GM23338 (cell line): Measurements from ENCODE around the gene CELSR1. TPM values are rescaled to one million over a fixed set of nuclear protein-coding genes. Genes with fewer than 3 reads are reported as not detected.

Experiments
- ATAC-seq: fragments of 200-7000 bp; cut with Tn5 transposase; 3 replicates; pipeline ENCODE4 v1.9.1; 2020
- DNase-seq: peaks from one replicate; pipeline ENCODE4 v3.0.0-alpha.2; 2015; ENCODE audit warnings: low spot score
- H2AFZ ChIP-seq: fragments of 200-600 bp; sonication (generic); 2 replicates; pipeline ENCODE4 v1.8.0; 2016; ENCODE audit warnings: antibody characterized with exemption, mild to moderate bottlenecking, moderate library complexity
- H3F3A ChIP-seq: fragments of 200-600 bp; sonication (generic); replicated peaks from 2 replicates; pipeline ENCODE4 v1.8.0; 2017; ENCODE audit warnings: antibody characterized with exemption, mixed run types, low read depth
- H3K27ac ChIP-seq: fragments of 200-600 bp; sonication (generic); 2 replicates; pipeline ENCODE4 v1.6.1; 2016; ENCODE audit warnings: low read depth
- H3K27me3 ChIP-seq: fragments of 200-600 bp; sonication (generic); 2 replicates; pipeline ENCODE4 v1.8.0; 2016; ENCODE audit warnings: mild to moderate bottlenecking, mixed run types, moderate library complexity; ENCODE audit not compliant: insufficient read depth
- H3K36me3 ChIP-seq: fragments of 200-600 bp; sonication (generic); 2 replicates; pipeline ENCODE4 v1.8.0; 2016; ENCODE audit warnings: mild to moderate bottlenecking; ENCODE audit not compliant: insufficient read depth
- H3K4me1 ChIP-seq: fragments of 200-600 bp; sonication (generic); 2 replicates; pipeline ENCODE4 v1.8.0; 2016; ENCODE audit warnings: mild to moderate bottlenecking, moderate library complexity; ENCODE audit not compliant: insufficient read depth
- H3K4me2 ChIP-seq: fragments of 200-600 bp; sonication (generic); 2 replicates; pipeline ENCODE4 v1.7.1; 2017; ENCODE audit warnings: mixed run types
- H3K4me3 ChIP-seq: fragments of 200-600 bp; sonication (generic); 2 replicates; pipeline ENCODE4 v1.6.1; 2016; ENCODE audit warnings: mixed run types
- H3K79me2 ChIP-seq: fragments of 200-600 bp; sonication (generic); replicated peaks from 2 replicates; pipeline ENCODE4 v1.8.0; 2017; ENCODE audit warnings: mild to moderate bottlenecking; ENCODE audit not compliant: insufficient read depth
- H3K9me2 ChIP-seq: fragments of 200-600 bp; sonication (generic); 2 replicates; pipeline ENCODE4 v1.8.0; 2017; ENCODE audit not compliant: insufficient read depth
- H4K20me1 ChIP-seq: fragments of 200-600 bp; sonication (generic); replicated peaks from 2 replicates; pipeline ENCODE4 v1.8.0; 2017; ENCODE audit warnings: mild to moderate bottlenecking; ENCODE audit not compliant: insufficient read depth
- H3K27ac Mint-ChIP-seq: 2 replicates; pipeline ENCODE4 v1.8.0; 2020; ENCODE audit warnings: inconsistent platforms, mild to moderate bottlenecking, moderate library complexity, mixed read lengths
- H3K27me3 Mint-ChIP-seq: 3 replicates; pipeline ENCODE4 v1.8.0; 2022; ENCODE audit warnings: low read depth, mild to moderate bottlenecking, moderate library complexity, mixed read lengths, inconsistent platforms; ENCODE audit not compliant: insufficient read depth, poor library complexity
- H3K36me3 Mint-ChIP-seq: 3 replicates; pipeline ENCODE4 v1.8.0; 2021; ENCODE audit warnings: low read depth, mild to moderate bottlenecking, inconsistent platforms, moderate library complexity, mixed read lengths
- H3K4me1 Mint-ChIP-seq: 3 replicates; pipeline ENCODE4 v1.8.0; 2020; ENCODE audit warnings: mild to moderate bottlenecking, inconsistent platforms, mixed read lengths
- H3K4me3 Mint-ChIP-seq: 3 replicates; pipeline ENCODE4 v1.8.0; 2021; ENCODE audit warnings: moderate library complexity, mild to moderate bottlenecking, inconsistent platforms, mixed read lengths
- H3K9me3 Mint-ChIP-seq: 3 replicates; pipeline ENCODE4 v1.8.0; 2020; ENCODE audit warnings: moderate library complexity, mild to moderate bottlenecking, inconsistent platforms, mixed read lengths
- CREB1 ChIP-seq: fragments of 250-450 bp; sonication (Bioruptor Pico); IDR thresholded peaks from 2 replicates; pipeline ENCODE4 v1.5.0; 2020; ENCODE audit warnings: low read depth, mild to moderate bottlenecking, moderate library complexity
- EZH2 ChIP-seq: fragments of 200-600 bp; sonication (generic); IDR thresholded peaks from one replicate; pipeline ENCODE4 v1.8.0; 2017; ENCODE audit warnings: antibody characterized with exemption, mild to moderate bottlenecking, low read depth; ENCODE audit not compliant: unreplicated experiment
- EZH2phosphoT487 ChIP-seq: fragments of 200-600 bp; sonication (generic); IDR thresholded peaks from one replicate; pipeline ENCODE4 v1.8.1; 2018; ENCODE audit warnings: antibody characterized with exemption; ENCODE audit not compliant: unreplicated experiment
- JUNB ChIP-seq: IDR thresholded peaks from one replicate; pipeline ENCODE4 v1.6.1; 2016; ENCODE audit warnings: antibody characterized with exemption; ENCODE audit not compliant: unreplicated experiment
- NANOG ChIP-seq: IDR thresholded peaks from 2 replicates; pipeline ENCODE4 v1.6.1; 2016; ENCODE audit warnings: antibody characterized with exemption, borderline replicate concordance
- STAT1 ChIP-seq: IDR thresholded peaks from one replicate; pipeline ENCODE4 v1.6.1; 2016; ENCODE audit warnings: antibody characterized with exemption; ENCODE audit not compliant: unreplicated experiment
- ZNF114 ChIP-seq: fragments of 250-450 bp; sonication (Bioruptor Pico); IDR thresholded peaks from 2 replicates; pipeline ENCODE4 v1.5.0; 2020; ENCODE audit warnings: mild to moderate bottlenecking, moderate library complexity
- ZNF331 ChIP-seq: fragments of 250-450 bp; sonication (Bioruptor Pico); IDR thresholded peaks from 2 replicates; pipeline ENCODE4 v1.5.0; 2020; ENCODE audit warnings: low read depth, mild to moderate bottlenecking, moderate library complexity
- polyA plus RNA-seq: library from polyadenylated mRNA; unstranded; fragments of >200 nt; fragmentation: Nextera tagmentation; extraction: Ambion mirVana; gene quantifications from 2 replicates; pipeline ENCODE4 v1.2.1, GENCODE V29; 2016
- total RNA-seq: library from RNA; depleted of rRNA; stranded (reverse); fragments of >200 nt; shearing (Covaris generic); gene quantifications from 2 replicates; pipeline ENCODE4 v1.2.3, GENCODE V29; 2014
- TF ChIP-seq, protein P1 (sequence below), 2 experiments: fragments of 200-600 bp in 1 of 2; sonication (generic) in 1 of 2; conservative IDR thresholded peaks; 2 replicates each; pipeline versions ENCODE4 v1.5.1 to v1.6.1; 2016 to 2017; ENCODE audit warnings: antibody characterized with exemption in 2 of 2, low read depth in 2 of 2, mild to moderate bottlenecking in 2 of 2, moderate library complexity in 1 of 2
- TF ChIP-seq, protein P2 (sequence below): fragments of 250-450 bp; sonication (Bioruptor Pico); IDR thresholded peaks from 2 replicates; pipeline ENCODE4 v1.5.0; 2020; ENCODE audit warnings: mild to moderate bottlenecking, moderate library complexity
- TF ChIP-seq, protein P3 (sequence below): IDR thresholded peaks from 2 replicates; pipeline ENCODE4 v1.6.1; 2016; ENCODE audit warnings: antibody characterized with exemption

CELSR1 gene
- total and polyA plus RNA-seq, 2 experiments from 2014 or later: 4.8 to 20.4 TPM

DNA sequence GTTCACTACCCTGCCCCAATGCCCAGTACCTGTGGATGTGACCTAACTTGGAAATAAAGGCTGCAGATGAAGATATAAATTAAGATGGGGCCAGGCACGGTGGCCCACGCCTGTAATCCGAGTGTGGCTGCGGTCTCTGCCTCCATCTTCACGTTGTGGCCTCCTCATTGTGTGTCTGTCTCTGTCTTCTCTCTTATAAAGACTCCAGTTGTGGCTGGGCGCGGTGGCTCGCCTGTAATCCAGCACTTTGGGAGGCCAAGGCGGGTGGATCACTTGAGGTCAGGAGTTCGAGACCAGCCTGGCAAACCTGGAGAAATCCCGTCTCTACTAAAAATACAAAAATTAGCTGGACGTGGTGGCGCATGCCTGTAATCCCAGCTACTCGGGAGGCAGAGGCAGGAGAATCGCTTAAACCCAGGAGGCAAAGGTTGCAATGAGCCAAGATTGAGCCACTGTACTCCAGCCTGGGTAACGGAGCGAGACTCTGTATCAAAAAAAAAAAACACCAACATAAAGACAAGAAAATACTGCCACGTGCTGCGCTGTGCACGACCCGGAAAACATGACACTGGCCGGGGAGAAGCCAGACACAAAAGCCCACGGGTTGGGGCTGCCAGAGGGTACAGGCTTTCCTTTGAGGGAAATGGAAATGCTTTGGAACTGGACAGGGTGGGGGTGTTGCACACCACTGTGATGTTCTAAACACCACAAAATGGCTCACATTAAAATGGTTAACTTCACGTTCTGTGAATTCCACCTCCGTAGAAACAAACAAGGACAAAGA lies 18.7 kb downstream of the CELSR1 start (continued):
- TF ChIP-seq, protein P1, sequence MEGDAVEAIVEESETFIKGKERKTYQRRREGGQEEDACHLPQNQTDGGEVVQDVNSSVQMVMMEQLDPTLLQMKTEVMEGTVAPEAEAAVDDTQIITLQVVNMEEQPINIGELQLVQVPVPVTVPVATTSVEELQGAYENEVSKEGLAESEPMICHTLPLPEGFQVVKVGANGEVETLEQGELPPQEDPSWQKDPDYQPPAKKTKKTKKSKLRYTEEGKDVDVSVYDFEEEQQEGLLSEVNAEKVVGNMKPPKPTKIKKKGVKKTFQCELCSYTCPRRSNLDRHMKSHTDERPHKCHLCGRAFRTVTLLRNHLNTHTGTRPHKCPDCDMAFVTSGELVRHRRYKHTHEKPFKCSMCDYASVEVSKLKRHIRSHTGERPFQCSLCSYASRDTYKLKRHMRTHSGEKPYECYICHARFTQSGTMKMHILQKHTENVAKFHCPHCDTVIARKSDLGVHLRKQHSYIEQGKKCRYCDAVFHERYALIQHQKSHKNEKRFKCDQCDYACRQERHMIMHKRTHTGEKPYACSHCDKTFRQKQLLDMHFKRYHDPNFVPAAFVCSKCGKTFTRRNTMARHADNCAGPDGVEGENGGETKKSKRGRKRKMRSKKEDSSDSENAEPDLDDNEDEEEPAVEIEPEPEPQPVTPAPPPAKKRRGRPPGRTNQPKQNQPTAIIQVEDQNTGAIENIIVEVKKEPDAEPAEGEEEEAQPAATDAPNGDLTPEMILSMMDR (conservative IDR thresholded peaks at IDR 0.05; ENCODE audit: low read depth in 2 of 2): no peak
- TF ChIP-seq JUNB (no peak), EZH2phosphoT487 (no peak), CREB1 (CRISPR knock-in tag) (no peak)

DNA sequence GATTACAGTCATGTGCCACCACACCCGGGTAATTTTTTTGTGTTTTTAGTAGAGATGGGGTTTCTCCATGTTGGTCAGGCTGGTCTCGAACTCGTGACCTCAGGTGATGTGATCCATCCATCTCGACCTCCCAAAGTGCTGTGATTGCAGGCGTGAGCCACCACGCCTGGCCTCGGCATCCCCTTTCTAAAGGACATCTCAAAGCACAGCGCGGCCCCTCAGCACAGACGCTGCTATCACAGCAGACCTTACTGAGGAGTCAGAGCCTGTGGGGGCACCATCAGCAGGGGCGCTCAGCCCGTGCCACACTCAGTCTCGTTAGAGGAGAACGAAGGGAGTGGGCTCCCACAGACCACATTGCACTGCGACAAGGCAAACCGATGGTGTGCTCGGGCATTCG lies 19.4 kb downstream of the CELSR1 start:
- ATAC-seq (no peak), DNase-seq (no peak)
- Histone ChIP-seq H3K9me2 (no peaks in the 10 kb centered on the region), H3K4me1 (no peaks in the 10 kb centered on the region), H3K27me3 (no peaks in the 10 kb centered on the region), H3K79me2 (no peaks in the 10 kb centered on the region), H4K20me1 (no peaks in the 10 kb centered on the region), H3K27ac (no peak overlapping the region), H3F3A (no peaks in the 10 kb centered on the region), H2AFZ (no peak overlapping the region), H3K4me2 (no peak overlapping the region), H3K36me3 (no peaks in the 10 kb centered on the region), H3K4me3 (no peak overlapping the region)
- H3K27ac Mint-ChIP-seq: no peak overlapping the region
- peaks cover 9% of the 10 kb centered on the region for H3K27me3 Mint-ChIP-seq
- H3K4me1 Mint-ChIP-seq: peaks cover 23% of the 10 kb centered on the region
- no peak overlapping the region for H3K4me3 Mint-ChIP-seq
- H3K9me3 Mint-ChIP-seq: no peaks in the 10 kb centered on the region
- H3K36me3 Mint-ChIP-seq: no peaks in the 10 kb centered on the region
- TF ChIP-seq ZNF114 (CRISPR knock-in tag) (no peak), STAT1 (no peak), CREB1 (CRISPR knock-in tag) (no peak), NANOG (no peak), ZNF331 (CRISPR knock-in tag) (no peak), EZH2 (no peak)
- TF ChIP-seq, protein P2, sequence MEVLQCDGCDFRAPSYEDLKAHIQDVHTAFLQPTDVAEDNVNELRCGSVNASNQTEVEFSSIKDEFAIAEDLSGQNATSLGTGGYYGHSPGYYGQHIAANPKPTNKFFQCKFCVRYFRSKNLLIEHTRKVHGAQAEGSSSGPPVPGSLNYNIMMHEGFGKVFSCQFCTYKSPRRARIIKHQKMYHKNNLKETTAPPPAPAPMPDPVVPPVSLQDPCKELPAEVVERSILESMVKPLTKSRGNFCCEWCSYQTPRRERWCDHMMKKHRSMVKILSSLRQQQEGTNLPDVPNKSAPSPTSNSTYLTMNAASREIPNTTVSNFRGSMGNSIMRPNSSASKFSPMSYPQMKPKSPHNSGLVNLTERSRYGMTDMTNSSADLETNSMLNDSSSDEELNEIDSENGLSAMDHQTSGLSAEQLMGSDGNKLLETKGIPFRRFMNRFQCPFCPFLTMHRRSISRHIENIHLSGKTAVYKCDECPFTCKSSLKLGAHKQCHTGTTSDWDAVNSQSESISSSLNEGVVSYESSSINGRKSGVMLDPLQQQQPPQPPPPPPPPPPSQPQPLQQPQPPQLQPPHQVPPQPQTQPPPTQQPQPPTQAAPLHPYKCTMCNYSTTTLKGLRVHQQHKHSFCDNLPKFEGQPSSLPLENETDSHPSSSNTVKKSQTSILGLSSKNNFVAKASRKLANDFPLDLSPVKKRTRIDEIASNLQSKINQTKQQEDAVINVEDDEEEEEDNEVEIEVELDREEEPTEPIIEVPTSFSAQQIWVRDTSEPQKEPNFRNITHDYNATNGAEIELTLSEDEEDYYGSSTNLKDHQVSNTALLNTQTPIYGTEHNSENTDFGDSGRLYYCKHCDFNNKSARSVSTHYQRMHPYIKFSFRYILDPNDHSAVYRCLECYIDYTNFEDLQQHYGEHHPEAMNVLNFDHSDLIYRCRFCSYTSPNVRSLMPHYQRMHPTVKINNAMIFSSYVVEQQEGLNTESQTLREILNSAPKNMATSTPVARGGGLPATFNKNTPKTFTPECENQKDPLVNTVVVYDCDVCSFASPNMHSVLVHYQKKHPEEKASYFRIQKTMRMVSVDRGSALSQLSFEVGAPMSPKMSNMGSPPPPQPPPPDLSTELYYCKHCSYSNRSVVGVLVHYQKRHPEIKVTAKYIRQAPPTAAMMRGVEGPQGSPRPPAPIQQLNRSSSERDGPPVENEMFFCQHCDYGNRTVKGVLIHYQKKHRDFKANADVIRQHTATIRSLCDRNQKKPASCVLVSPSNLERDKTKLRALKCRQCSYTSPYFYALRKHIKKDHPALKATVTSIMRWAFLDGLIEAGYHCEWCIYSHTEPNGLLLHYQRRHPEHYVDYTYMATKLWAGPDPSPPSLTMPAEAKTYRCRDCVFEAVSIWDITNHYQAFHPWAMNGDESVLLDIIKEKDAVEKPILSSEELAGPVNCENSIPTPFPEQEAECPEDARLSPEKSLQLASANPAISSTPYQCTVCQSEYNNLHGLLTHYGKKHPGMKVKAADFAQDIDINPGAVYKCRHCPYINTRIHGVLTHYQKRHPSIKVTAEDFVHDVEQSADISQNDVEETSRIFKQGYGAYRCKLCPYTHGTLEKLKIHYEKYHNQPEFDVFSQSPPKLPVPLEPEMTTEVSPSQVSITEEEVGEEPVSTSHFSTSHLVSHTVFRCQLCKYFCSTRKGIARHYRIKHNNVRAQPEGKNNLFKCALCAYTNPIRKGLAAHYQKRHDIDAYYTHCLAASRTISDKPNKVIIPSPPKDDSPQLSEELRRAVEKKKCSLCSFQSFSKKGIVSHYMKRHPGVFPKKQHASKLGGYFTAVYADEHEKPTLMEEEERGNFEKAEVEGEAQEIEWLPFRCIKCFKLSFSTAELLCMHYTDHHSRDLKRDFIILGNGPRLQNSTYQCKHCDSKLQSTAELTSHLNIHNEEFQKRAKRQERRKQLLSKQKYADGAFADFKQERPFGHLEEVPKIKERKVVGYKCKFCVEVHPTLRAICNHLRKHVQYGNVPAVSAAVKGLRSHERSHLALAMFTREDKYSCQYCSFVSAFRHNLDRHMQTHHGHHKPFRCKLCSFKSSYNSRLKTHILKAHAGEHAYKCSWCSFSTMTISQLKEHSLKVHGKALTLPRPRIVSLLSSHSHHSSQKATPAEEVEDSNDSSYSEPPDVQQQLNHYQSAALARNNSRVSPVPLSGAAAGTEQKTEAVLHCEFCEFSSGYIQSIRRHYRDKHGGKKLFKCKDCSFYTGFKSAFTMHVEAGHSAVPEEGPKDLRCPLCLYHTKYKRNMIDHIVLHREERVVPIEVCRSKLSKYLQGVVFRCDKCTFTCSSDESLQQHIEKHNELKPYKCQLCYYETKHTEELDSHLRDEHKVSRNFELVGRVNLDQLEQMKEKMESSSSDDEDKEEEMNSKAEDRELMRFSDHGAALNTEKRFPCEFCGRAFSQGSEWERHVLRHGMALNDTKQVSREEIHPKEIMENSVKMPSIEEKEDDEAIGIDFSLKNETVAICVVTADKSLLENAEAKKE (CRISPR knock-in tag): no peak
- TF ChIP-seq, protein P3, sequence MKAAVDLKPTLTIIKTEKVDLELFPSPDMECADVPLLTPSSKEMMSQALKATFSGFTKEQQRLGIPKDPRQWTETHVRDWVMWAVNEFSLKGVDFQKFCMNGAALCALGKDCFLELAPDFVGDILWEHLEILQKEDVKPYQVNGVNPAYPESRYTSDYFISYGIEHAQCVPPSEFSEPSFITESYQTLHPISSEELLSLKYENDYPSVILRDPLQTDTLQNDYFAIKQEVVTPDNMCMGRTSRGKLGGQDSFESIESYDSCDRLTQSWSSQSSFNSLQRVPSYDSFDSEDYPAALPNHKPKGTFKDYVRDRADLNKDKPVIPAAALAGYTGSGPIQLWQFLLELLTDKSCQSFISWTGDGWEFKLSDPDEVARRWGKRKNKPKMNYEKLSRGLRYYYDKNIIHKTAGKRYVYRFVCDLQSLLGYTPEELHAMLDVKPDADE: no peak
- TF ChIP-seq, protein P1 (conservative IDR thresholded peaks at IDR 0.05; ENCODE audit: low read depth in 2 of 2): no peak
